Liver (tissue), 9 donors: ENCODE measurements around the gene NRIP1. TPM values are rescaled to one million over a fixed set of nuclear protein-coding genes. Genes with fewer than 3 reads are reported as not detected.

Experiments
- DNase-seq: peaks from one replicate; pipeline ENCODE4 v3.0.0-alpha.2; 2017; ENCODE audit warnings: low spot score
- H3K27ac ChIP-seq, 2 donors: one replicate each; pipeline ENCODE4 v1.7.0; 2013; ENCODE audit warnings: inconsistent platforms in 2 of 2, low read length in 2 of 2, control low read depth in 1 of 2, low read depth in 1 of 2, mild to moderate bottlenecking in 1 of 2
- H3K27me3 ChIP-seq, 4 donors: one replicate each; pipeline versions ENCODE4 v1.6.1 to v1.7.0; 2013; ENCODE audit warnings: low read length in 3 of 4, inconsistent platforms in 1 of 4, mild to moderate bottlenecking in 1 of 4, moderate library complexity in 1 of 4; ENCODE audit not compliant: control insufficient read depth in 4 of 4, insufficient read depth in 4 of 4
- H3K36me3 ChIP-seq, 4 donors: one replicate each; pipeline versions ENCODE4 v1.6.1 to v1.7.0; 2013; ENCODE audit warnings: low read length in 3 of 4, mild to moderate bottlenecking in 3 of 4, low read depth in 1 of 4, moderate library complexity in 1 of 4; ENCODE audit not compliant: control insufficient read depth in 4 of 4, insufficient read depth in 3 of 4
- H3K4me1 ChIP-seq, 4 donors: one replicate each; pipeline versions ENCODE4 v1.6.1 to v1.7.0; 2013; ENCODE audit warnings: low read length in 3 of 4, mild to moderate bottlenecking in 3 of 4, moderate library complexity in 1 of 4; ENCODE audit not compliant: control insufficient read depth in 4 of 4, insufficient read depth in 4 of 4
- H3K4me3 ChIP-seq, 3 donors: one replicate each; pipeline versions ENCODE4 v1.6.1 to v1.7.0; 2013; ENCODE audit warnings: low read length in 3 of 3, control low read depth in 1 of 3, low read depth in 1 of 3, mild to moderate bottlenecking in 1 of 3
- H3K9ac ChIP-seq, 2 donors: one replicate each; pipeline ENCODE4 v1.7.0; 2013; ENCODE audit warnings: low read length in 2 of 2, mild to moderate bottlenecking in 2 of 2, moderate library complexity in 2 of 2, control low read depth in 1 of 2, low read depth in 1 of 2
- H3K9me3 ChIP-seq, 4 donors: one replicate each; pipeline versions ENCODE4 v1.6.1 to v1.7.0; 2013; ENCODE audit warnings: low read length in 3 of 4; ENCODE audit not compliant: control insufficient read depth in 4 of 4
- CTCF ChIP-seq: fragments of 150-350 bp; IDR thresholded peaks from 2 replicates; pipeline ENCODE4 v1.5.1; 2017; ENCODE audit warnings: improper control_type of control experiment, low read depth, low read length; ENCODE audit not compliant: missing input control
- EGR1 ChIP-seq, 2 donors: IDR thresholded peaks; 2 replicates each; pipeline ENCODE4 v1.6.1; 2016 to 2018; ENCODE audit warnings: antibody characterized with exemption in 2 of 2, low read depth in 2 of 2
- FOXA1 ChIP-seq: IDR thresholded peaks from 2 replicates; pipeline ENCODE4 v1.6.1; 2016; ENCODE audit warnings: antibody characterized with exemption
- FOXA2 ChIP-seq: IDR thresholded peaks from 2 replicates; pipeline ENCODE4 v1.6.1; 2016; ENCODE audit warnings: antibody characterized with exemption
- HNF4A ChIP-seq, 2 donors: conservative IDR thresholded peaks; 2 replicates each; pipeline ENCODE4 v1.6.1; 2016; ENCODE audit warnings: antibody characterized with exemption in 2 of 2, mild to moderate bottlenecking in 2 of 2
- HNF4G ChIP-seq: IDR thresholded peaks from 2 replicates; pipeline ENCODE4 v1.6.1; 2016; ENCODE audit warnings: antibody characterized with exemption
- JUND ChIP-seq, 2 donors: IDR thresholded peaks; 2 replicates each; pipeline ENCODE4 v1.6.1; 2016; ENCODE audit warnings: antibody characterized with exemption in 2 of 2
- NR2F2 ChIP-seq: IDR thresholded peaks from 2 replicates; pipeline ENCODE4 v1.6.1; 2016; ENCODE audit warnings: antibody characterized with exemption
- RAD21 ChIP-seq, 2 donors: IDR thresholded peaks; 2 replicates each; pipeline ENCODE4 v1.6.1; 2016; ENCODE audit warnings: antibody characterized with exemption in 2 of 2, mild to moderate bottlenecking in 2 of 2
- RXRA ChIP-seq, 2 donors: IDR thresholded peaks; 2 replicates each; pipeline ENCODE4 v1.6.1; 2017 to 2018; ENCODE audit warnings: antibody characterized with exemption in 2 of 2, mild to moderate bottlenecking in 1 of 2
- SP1 ChIP-seq: IDR thresholded peaks from 2 replicates; pipeline ENCODE4 v1.6.1; 2018; ENCODE audit warnings: antibody characterized with exemption, mild to moderate bottlenecking
- TAF1 ChIP-seq: conservative IDR thresholded peaks from 2 replicates; pipeline ENCODE4 v1.6.1; 2016; ENCODE audit warnings: antibody characterized with exemption, mild to moderate bottlenecking
- ZBTB33 ChIP-seq: IDR thresholded peaks from 2 replicates; pipeline ENCODE4 v1.6.1; 2016; ENCODE audit warnings: antibody characterized with exemption
- WGBS: extraction: QIAGEN DNeasy Blood & Tissue Kit; methylation state at CpG from one replicate; pipeline ENCODE4 v1.1.7; 2013; 5-methylcytosine and 5-hydroxymethylcytosine counted together
- polyA plus RNA-seq, 2 donors: library from polyadenylated mRNA; stranded (reverse) in 1 of 2; unstranded in 1 of 2; fragments of 200-250 nt in 1 of 2; fragments of >200 nt in 1 of 2; fragmentation: Nextera tagmentation in 1 of 2; extraction: Ambion mirVana in 1 of 2; gene quantifications; one replicate each; pipeline versions ENCODE4 v1.2.1 to v1.2.3, GENCODE V29; 2013 to 2015
- total RNA-seq, 2 donors: library from RNA; depleted of rRNA; stranded (reverse); fragments of >200 nt; gene quantifications; one replicate each; pipeline ENCODE4 v1.2.3, GENCODE V29; 2014
- TF ChIP-seq, protein P1 (sequence below): IDR thresholded peaks from 2 replicates; pipeline ENCODE4 v1.6.1; 2016; ENCODE audit warnings: antibody characterized with exemption
- TF ChIP-seq, protein P2 (sequence below): IDR thresholded peaks from 2 replicates; pipeline ENCODE4 v1.6.1; 2016; ENCODE audit warnings: antibody characterized with exemption
- TF ChIP-seq, protein P3 (sequence below): IDR thresholded peaks from 2 replicates; pipeline ENCODE4 v1.6.1; 2016; ENCODE audit warnings: antibody characterized with exemption, mild to moderate bottlenecking
- donor health status: healthy.
- donor health status: healthy.
- donor health status: healthy.
- donor health status: healthy.
- donor health status: healthy.

NRIP1 gene
- total and polyA plus RNA-seq, 4 donors: 3.8 to 28.4 (median 12.6) TPM

DNA sequence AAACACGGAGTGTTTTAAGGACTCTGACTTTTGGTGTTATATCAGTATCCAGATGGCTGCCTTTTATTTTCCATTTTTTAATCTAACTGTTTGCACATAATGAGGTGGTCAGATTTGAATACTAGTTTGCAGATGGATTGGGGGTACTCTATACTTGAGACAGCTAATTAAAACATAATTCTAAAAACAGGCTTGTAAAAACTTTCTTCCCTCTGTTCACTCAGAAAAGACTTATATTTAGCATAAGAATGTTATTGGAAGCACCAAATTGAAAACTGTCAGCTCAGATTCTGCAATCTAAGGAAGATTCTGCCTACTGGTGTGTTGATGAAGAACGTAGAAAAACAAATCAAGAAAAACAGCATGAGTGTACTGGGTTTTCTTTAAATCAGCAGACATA is 44.0 kb upstream of the NRIP1 start:
- Histone ChIP-seq H3K27ac (no peak overlapping the region), H3K36me3 (no peaks in the 10 kb centered on the region), H3K4me3 (no peak overlapping the region), H3K9me3 (no peaks in the 10 kb centered on the region), H3K4me1 (no peaks in the 10 kb centered on the region), H3K27me3 (no peaks in the 10 kb centered on the region), H3K9ac (no peak overlapping the region)
- no peak for TF ChIP-seq RXRA (IDR thresholded peaks at IDR 0.05)
- no peak for TF ChIP-seq HNF4A (conservative IDR thresholded peaks at IDR 0.05)
- TF ChIP-seq ZBTB33: no peak
- no peak for TF ChIP-seq HNF4G
- TF ChIP-seq TAF1: no peak
- no peak for TF ChIP-seq FOXA1
- no peak for TF ChIP-seq NR2F2
- no peak for TF ChIP-seq FOXA2
- TF ChIP-seq, protein P1, sequence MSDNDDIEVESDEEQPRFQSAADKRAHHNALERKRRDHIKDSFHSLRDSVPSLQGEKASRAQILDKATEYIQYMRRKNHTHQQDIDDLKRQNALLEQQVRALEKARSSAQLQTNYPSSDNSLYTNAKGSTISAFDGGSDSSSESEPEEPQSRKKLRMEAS: no peak
- WGBS: 84% methylated on average over 2 of the region's 2 CpGs
- no peak for DNase-seq

DNA sequence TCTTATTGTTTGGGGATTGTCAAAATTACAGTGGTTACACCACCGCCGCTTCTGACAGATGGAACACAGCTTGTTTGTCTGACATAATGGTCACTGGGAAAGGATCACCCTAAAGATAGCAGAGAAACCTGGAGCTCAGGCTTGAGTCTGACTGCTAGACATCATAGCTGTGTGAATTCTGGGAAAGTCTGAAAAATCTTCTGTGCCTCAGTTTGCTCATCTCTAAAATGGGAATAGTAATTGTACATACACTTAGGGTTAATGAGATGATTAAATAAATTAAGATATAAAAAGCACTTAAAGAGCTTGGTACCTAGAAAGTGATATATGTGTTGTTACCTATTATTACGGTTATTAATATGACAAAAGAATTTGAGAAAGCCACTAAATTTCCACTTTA is 39.7 kb upstream of the NRIP1 start:
- 98% methylated on average over 3 of the region's 3 CpGs for WGBS
- TF ChIP-seq, protein P1: no peak
- TF ChIP-seq FOXA1 (no peak), RXRA (IDR thresholded peaks at IDR 0.05) (no peak), RAD21 (IDR thresholded peaks at IDR 0.05) (no peak), EGR1 (IDR thresholded peaks at IDR 0.05; ENCODE audit: low read depth in 2 of 2) (no peak), ZBTB33 (no peak), HNF4A (conservative IDR thresholded peaks at IDR 0.05) (no peak), TAF1 (no peak)
- TF ChIP-seq, protein P2, sequence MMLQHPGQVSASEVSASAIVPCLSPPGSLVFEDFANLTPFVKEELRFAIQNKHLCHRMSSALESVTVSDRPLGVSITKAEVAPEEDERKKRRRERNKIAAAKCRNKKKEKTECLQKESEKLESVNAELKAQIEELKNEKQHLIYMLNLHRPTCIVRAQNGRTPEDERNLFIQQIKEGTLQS: no peak
- DNase-seq: no peak
- Histone ChIP-seq H3K9ac (no peak overlapping the region), H3K4me3 (no peak overlapping the region), H3K36me3 (no peaks in the 10 kb centered on the region), H3K9me3 (no peaks in the 10 kb centered on the region), H3K27ac (no peak overlapping the region), H3K27me3 (no peaks in the 10 kb centered on the region), H3K4me1 (no peaks in the 10 kb centered on the region)

- no peak for DNase-seq
- 93% methylated on average over 3 of the region's 3 CpGs for WGBS
- no peak for TF ChIP-seq TAF1
- TF ChIP-seq CTCF: no peak
- TF ChIP-seq HNF4G: no peak
- TF ChIP-seq FOXA1: no peak
- no peak for TF ChIP-seq FOXA2
- TF ChIP-seq JUND (IDR thresholded peaks at IDR 0.05): no peak
- TF ChIP-seq, protein P3, sequence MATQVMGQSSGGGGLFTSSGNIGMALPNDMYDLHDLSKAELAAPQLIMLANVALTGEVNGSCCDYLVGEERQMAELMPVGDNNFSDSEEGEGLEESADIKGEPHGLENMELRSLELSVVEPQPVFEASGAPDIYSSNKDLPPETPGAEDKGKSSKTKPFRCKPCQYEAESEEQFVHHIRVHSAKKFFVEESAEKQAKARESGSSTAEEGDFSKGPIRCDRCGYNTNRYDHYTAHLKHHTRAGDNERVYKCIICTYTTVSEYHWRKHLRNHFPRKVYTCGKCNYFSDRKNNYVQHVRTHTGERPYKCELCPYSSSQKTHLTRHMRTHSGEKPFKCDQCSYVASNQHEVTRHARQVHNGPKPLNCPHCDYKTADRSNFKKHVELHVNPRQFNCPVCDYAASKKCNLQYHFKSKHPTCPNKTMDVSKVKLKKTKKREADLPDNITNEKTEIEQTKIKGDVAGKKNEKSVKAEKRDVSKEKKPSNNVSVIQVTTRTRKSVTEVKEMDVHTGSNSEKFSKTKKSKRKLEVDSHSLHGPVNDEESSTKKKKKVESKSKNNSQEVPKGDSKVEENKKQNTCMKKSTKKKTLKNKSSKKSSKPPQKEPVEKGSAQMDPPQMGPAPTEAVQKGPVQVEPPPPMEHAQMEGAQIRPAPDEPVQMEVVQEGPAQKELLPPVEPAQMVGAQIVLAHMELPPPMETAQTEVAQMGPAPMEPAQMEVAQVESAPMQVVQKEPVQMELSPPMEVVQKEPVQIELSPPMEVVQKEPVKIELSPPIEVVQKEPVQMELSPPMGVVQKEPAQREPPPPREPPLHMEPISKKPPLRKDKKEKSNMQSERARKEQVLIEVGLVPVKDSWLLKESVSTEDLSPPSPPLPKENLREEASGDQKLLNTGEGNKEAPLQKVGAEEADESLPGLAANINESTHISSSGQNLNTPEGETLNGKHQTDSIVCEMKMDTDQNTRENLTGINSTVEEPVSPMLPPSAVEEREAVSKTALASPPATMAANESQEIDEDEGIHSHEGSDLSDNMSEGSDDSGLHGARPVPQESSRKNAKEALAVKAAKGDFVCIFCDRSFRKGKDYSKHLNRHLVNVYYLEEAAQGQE: no peak
- no peak for TF ChIP-seq SP1
Observed at GRCh38 chr21:15098908-15099307, 34.1 kb upstream of the NRIP1 start.

More at GRCh38 chr21:15098908-15099307, 34.1 kb upstream of the NRIP1 start:
- no peaks in the 10 kb centered on the region for H3K4me1 ChIP-seq
- no peaks in the 10 kb centered on the region for H3K36me3 ChIP-seq
- H3K9ac ChIP-seq: no peak overlapping the region
- no peak overlapping the region for H3K4me3 ChIP-seq
- no peaks in the 10 kb centered on the region for H3K9me3 ChIP-seq
- no peaks in the 10 kb centered on the region for H3K27me3 ChIP-seq
- H3K27ac ChIP-seq: no peak overlapping the region
